Smooth muscle cell (in vitro differentiated cells): ENCODE results near the gene BTN2A1. TPM values are rescaled to one million over a fixed set of nuclear protein-coding genes. Genes with fewer than 3 reads are reported as not detected.

Experiments
- DNase-seq: peaks from one replicate; lab custom pipeline; 2025; ENCODE audit not compliant: unreplicated experiment; lab: John Stamatoyannopoulos, UW
- H2AFZ ChIP-seq: fragments of 200-600 bp; sonication (generic); 2 replicates; pipeline ENCODE4 v1.6.0; 2016; ENCODE audit warnings: antibody characterized with exemption, low read depth, mild to moderate bottlenecking
- H3F3A ChIP-seq: fragments of 200-600 bp; sonication (generic); 2 replicates; pipeline ENCODE4 v1.6.0; 2017; ENCODE audit warnings: antibody characterized with exemption, low read depth
- H3K27ac ChIP-seq: fragments of 200-600 bp; sonication (generic); 2 replicates; pipeline ENCODE4 v1.5.1; 2016; ENCODE audit warnings: low read depth, mild to moderate bottlenecking
- H3K27me3 ChIP-seq: fragments of 200-600 bp; sonication (generic); 2 replicates; pipeline ENCODE4 v1.6.1; 2016; ENCODE audit warnings: low read depth, mild to moderate bottlenecking
- H3K36me3 ChIP-seq: fragments of 200-600 bp; sonication (generic); 2 replicates; pipeline ENCODE4 v1.5.1; 2016; ENCODE audit warnings: low read depth
- H3K4me1 ChIP-seq: fragments of 200-600 bp; sonication (generic); 2 replicates; pipeline ENCODE4 v1.5.1; 2016; ENCODE audit warnings: low read depth
- H3K4me2 ChIP-seq: fragments of 200-600 bp; sonication (generic); 2 replicates; pipeline ENCODE4 v1.6.0; 2016; ENCODE audit warnings: mild to moderate bottlenecking
- H3K4me3 ChIP-seq: fragments of 200-600 bp; sonication (generic); 2 replicates; pipeline ENCODE4 v1.5.1; 2016; ENCODE audit warnings: mild to moderate bottlenecking
- H3K79me2 ChIP-seq: fragments of 200-600 bp; sonication (generic); 2 replicates; pipeline ENCODE4 v1.6.0; 2016; ENCODE audit warnings: low read depth, mild to moderate bottlenecking
- H3K9ac ChIP-seq: fragments of 200-600 bp; sonication (generic); 2 replicates; pipeline ENCODE4 v1.6.0; 2016; ENCODE audit warnings: low read depth
- H3K9me3 ChIP-seq: fragments of 200-600 bp; sonication (generic); replicated peaks from 2 replicates; pipeline ENCODE4 v1.5.1; 2016; ENCODE audit warnings: low read depth
- H4K20me1 ChIP-seq: fragments of 200-600 bp; sonication (generic); 2 replicates; pipeline ENCODE4 v1.6.0; 2016; ENCODE audit warnings: low read depth
- WGBS: methylation state at CpG from one replicate; pipeline ENCODE4 v1.1.7; 2016; ENCODE audit warnings: low lambda C conversion rate; 5-methylcytosine and 5-hydroxymethylcytosine counted together
- polyA plus RNA-seq: library from polyadenylated mRNA; unstranded; fragments of >200 nt; fragmentation: Nextera tagmentation; extraction: Ambion mirVana; gene quantifications from 2 replicates; pipeline ENCODE4 v1.2.1, GENCODE V29; 2016
- total RNA-seq: library from RNA; depleted of rRNA; stranded (reverse); fragments of >200 nt; gene quantifications from 2 replicates; pipeline ENCODE4 v1.2.3, GENCODE V29; 2014
- TF ChIP-seq, protein P1 (sequence below): fragments of 200-600 bp; sonication (generic); IDR thresholded peaks from 2 replicates; pipeline ENCODE4 v1.5.1; 2017; ENCODE audit warnings: borderline replicate concordance, mild to moderate bottlenecking, antibody characterized with exemption; ENCODE audit not compliant: insufficient read depth, poor library complexity, severe bottlenecking

BTN2A1 gene
- total and polyA plus RNA-seq, 2 experiments from 2014 or later, result 36.3 to 40.5 TPM

DNA sequence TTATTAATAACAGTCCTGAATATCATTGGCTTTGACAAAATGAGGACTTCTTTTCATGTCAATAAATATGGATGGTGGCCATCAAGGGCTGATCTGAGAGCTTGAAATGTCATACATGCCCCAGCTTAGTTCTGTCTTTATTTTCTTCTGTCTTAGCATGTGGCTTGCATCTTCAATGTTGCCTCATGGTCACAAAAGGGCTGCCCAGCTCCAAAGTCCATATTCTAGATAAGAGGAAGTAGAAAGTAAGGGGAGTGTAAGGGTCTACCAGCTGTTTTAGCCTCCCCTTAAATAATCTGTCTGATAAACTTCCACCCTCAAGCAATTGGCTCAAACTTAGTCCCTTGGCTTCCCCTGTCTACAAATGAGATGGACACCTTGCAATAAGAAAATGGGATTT is 14.2 kb downstream of the BTN2A1 start:
- Histone ChIP-seq H4K20me1 (no peaks in the 10 kb centered on the region), H3K9me3 (no peaks in the 10 kb centered on the region), H3K4me1 (peaks cover 26% of the 10 kb centered on the region), H3K4me2 (no peak overlapping the region), H3K9ac (no peak overlapping the region), H3K27me3 (no peaks in the 10 kb centered on the region), H3F3A (peaks cover 20% of the 10 kb centered on the region), H2AFZ (no peak overlapping the region), H3K27ac (no peak overlapping the region), H3K36me3 (no peaks in the 10 kb centered on the region), H3K79me2 (no peaks in the 10 kb centered on the region), H3K4me3 (no peak overlapping the region)
- TF ChIP-seq, protein P1, sequence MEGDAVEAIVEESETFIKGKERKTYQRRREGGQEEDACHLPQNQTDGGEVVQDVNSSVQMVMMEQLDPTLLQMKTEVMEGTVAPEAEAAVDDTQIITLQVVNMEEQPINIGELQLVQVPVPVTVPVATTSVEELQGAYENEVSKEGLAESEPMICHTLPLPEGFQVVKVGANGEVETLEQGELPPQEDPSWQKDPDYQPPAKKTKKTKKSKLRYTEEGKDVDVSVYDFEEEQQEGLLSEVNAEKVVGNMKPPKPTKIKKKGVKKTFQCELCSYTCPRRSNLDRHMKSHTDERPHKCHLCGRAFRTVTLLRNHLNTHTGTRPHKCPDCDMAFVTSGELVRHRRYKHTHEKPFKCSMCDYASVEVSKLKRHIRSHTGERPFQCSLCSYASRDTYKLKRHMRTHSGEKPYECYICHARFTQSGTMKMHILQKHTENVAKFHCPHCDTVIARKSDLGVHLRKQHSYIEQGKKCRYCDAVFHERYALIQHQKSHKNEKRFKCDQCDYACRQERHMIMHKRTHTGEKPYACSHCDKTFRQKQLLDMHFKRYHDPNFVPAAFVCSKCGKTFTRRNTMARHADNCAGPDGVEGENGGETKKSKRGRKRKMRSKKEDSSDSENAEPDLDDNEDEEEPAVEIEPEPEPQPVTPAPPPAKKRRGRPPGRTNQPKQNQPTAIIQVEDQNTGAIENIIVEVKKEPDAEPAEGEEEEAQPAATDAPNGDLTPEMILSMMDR, result no peak
- no peak for DNase-seq

DNA sequence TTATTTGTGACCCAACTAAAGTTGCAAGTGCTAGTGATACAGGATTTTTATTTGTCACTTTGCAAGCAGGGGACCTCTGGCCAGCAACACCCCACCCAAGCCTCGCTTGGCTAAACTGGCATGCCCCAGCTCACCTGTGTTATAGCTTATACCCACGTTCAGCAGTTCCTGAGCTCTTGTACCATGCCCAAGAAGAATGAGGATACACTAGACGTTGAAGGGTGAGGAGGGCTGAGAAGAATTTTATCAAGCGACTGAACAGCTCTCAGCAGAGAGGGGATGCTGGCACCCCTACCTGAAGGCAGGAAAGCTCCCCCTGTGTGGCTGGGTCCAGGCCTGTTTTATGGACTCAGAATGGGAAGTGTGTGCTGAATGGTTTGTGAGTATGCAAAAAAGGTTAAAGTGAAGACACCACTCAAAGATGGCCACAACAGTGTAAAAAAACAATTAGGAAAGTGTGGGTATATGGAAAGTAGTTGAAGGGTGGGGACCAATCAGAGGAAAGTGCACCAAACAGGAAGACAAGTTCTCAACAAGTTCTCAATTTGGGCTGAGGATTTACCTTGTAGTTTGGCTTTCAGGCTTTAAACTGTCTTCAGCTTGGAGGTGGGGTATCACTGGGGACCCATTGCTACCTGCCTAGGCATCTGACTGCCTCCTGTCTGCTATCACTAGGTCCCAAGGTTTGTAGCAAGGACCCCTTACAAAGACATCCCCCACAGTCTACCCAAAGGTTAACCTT is 15.0 kb downstream of the BTN2A1 start:
- peaks cover 26% of the 10 kb centered on the region for H3K4me1 ChIP-seq
- peaks cover 20% of the 10 kb centered on the region for H3F3A ChIP-seq
- TF ChIP-seq, protein P1, result no peak
- peak overlapping the region; percentile 37 for H3K9ac ChIP-seq
- no peaks in the 10 kb centered on the region for H3K79me2 ChIP-seq
- WGBS, result 97% methylated on average over 4 of the region's 4 CpGs
- no peaks in the 10 kb centered on the region for H3K9me3 ChIP-seq
- H3K36me3 ChIP-seq, result no peaks in the 10 kb centered on the region
- H2AFZ ChIP-seq, result no peak overlapping the region
- no peaks in the 10 kb centered on the region for H4K20me1 ChIP-seq
- H3K27me3 ChIP-seq, result no peaks in the 10 kb centered on the region
- H3K4me2 ChIP-seq, result no peak overlapping the region
- DNase-seq, result no peak
- H3K4me3 ChIP-seq, result no peak overlapping the region
- peak overlapping the region; percentile 90 for H3K27ac ChIP-seq

DNA sequence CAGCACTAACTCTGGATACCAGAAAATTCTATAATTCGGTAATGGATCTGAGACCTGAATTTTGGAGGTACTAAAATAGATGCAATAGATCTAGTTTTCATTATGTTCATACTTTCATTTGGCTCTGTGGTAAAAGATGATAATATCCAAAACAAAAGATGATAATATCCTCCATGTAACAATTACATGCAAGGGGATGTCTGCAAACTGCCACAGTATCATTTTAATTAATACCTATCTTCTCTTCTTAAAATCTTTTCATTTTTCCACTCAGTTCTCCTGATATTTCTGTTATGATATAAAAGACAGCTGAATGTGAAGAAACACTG is 15.6 kb downstream of the BTN2A1 start:
- 91% methylated on average over 1 of the region's 1 CpG for WGBS

More for the DNA sequence above, 15.6 kb downstream of the BTN2A1 start:
- Histone ChIP-seq H3K27ac (peak overlapping the region; percentile 90), H3K79me2 (no peaks in the 10 kb centered on the region), H3K4me1 (peaks cover 26% of the 10 kb centered on the region), H3K4me3 (peak overlapping the region; percentile 59), H2AFZ (peak overlapping the region; percentile 78), H3F3A (peaks cover 20% of the 10 kb centered on the region), H3K36me3 (no peaks in the 10 kb centered on the region), H3K9ac (peak overlapping the region; percentile 37), H3K4me2 (peak overlapping the region; percentile 84), H3K9me3 (no peaks in the 10 kb centered on the region), H3K27me3 (no peaks in the 10 kb centered on the region), H4K20me1 (no peaks in the 10 kb centered on the region)
- TF ChIP-seq, protein P1, result no peak
- no peak for DNase-seq
